SK-N-SH treated with all-trans-retinoic acid at 6 μM for 48 hours (cell line): ENCODE data around the gene GNAS-AS1.

ENCODE experiments used
- ESRRG ChIP-seq: fragments of 250-450 bp; sonication (Bioruptor Pico); IDR thresholded peaks from 2 replicates; pipeline ENCODE4 v1.6.1; 2021; ENCODE audit warnings: mild to moderate bottlenecking
- ZFP3 ChIP-seq: fragments of 250-450 bp; sonication (Bioruptor Pico); IDR thresholded peaks from 2 replicates; pipeline ENCODE4 v1.5.0; 2020; ENCODE audit warnings: mild to moderate bottlenecking, moderate library complexity
- TF ChIP-seq, protein P1 (sequence below): fragments of 250-450 bp; sonication (Bioruptor Pico); IDR thresholded peaks from 2 replicates; pipeline ENCODE4 v1.5.1; 2020; ENCODE audit warnings: low read depth, mild to moderate bottlenecking, moderate library complexity
- TF ChIP-seq, protein P2 (sequence below): fragments of 250-450 bp; sonication (Bioruptor Pico); IDR thresholded peaks from 2 replicates; pipeline ENCODE4 v1.5.1; 2021; ENCODE audit warnings: mild to moderate bottlenecking, moderate library complexity

DNA sequence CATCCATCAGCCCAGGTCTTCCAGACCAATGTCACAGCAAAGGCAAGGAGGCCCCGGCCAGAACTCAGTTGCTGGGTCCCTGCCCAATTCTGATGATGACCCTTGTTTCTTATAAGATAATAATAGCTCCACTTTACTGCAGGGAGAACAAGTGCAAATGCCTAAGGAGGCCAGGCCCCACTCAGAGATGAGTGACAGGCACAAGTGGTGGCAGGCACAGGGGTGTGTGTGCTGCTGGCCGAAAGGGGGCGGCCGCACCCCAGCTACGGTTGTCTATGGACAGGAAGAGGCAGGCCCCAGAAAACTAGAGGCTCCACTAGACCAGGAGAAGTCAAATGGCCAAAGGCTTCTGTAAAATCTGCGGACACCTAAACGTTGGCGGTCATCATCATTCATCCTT is 28.6 kb downstream of the GNAS-AS1 start:
- TF ChIP-seq ESRRG (CRISPR knock-in tag) = no peak
- TF ChIP-seq ZFP3 (CRISPR knock-in tag) = no peak
- TF ChIP-seq, protein P1, sequence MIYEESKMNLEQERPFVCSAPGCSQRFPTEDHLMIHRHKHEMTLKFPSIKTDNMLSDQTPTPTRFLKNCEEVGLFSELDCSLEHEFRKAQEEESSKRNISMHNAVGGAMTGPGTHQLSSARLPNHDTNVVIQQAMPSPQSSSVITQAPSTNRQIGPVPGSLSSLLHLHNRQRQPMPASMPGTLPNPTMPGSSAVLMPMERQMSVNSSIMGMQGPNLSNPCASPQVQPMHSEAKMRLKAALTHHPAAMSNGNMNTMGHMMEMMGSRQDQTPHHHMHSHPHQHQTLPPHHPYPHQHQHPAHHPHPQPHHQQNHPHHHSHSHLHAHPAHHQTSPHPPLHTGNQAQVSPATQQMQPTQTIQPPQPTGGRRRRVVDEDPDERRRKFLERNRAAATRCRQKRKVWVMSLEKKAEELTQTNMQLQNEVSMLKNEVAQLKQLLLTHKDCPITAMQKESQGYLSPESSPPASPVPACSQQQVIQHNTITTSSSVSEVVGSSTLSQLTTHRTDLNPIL = no peak
- TF ChIP-seq, protein P2, sequence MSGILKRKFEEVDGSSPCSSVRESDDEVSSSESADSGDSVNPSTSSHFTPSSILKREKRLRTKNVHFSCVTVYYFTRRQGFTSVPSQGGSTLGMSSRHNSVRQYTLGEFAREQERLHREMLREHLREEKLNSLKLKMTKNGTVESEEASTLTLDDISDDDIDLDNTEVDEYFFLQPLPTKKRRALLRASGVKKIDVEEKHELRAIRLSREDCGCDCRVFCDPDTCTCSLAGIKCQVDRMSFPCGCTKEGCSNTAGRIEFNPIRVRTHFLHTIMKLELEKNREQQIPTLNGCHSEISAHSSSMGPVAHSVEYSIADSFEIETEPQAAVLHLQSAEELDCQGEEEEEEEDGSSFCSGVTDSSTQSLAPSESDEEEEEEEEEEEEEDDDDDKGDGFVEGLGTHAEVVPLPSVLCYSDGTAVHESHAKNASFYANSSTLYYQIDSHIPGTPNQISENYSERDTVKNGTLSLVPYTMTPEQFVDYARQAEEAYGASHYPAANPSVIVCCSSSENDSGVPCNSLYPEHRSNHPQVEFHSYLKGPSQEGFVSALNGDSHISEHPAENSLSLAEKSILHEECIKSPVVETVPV (CRISPR knock-in tag) = no peak
